Peyer's patch (tissue), 4 donors: Measurements from ENCODE around the gene GAMT.

Experiments
- CTCF ChIP-seq, 6 experiments: fragments of 450-650 bp in 4 of 6; fragments of 200-600 bp in 2 of 6; sonication (generic) in 1 of 6; IDR thresholded peaks; one replicate each; pipeline ENCODE4 v1.5.1; 2017 to 2019; ENCODE audit warnings: antibody characterized with exemption in 6 of 6, mild to moderate bottlenecking in 3 of 6, moderate library complexity in 1 of 6
- POLR2A ChIP-seq, 2 donors: fragments of 450-650 bp; IDR thresholded peaks; one replicate each; pipeline ENCODE4 v1.5.1; 2017; ENCODE audit warnings: antibody characterized with exemption in 2 of 2, mild to moderate bottlenecking in 2 of 2, moderate library complexity in 2 of 2

- TF ChIP-seq CTCF (IDR thresholded peaks at IDR 0.05) (no peak), POLR2A (IDR thresholded peaks at IDR 0.05) (no peak)
Observed at GRCh38 chr19:1377965-1378785, 23.2 kb downstream of the GAMT start.
